Lower lobe of right lung (tissue), 2 donors: ENCODE data around the gene DPP10. TPM values are rescaled to one million over a fixed set of nuclear protein-coding genes. Genes with fewer than 3 reads are reported as not detected.
"Not testable (repeated sequence)": the region's sequence is repeated elsewhere in the genome, so short reads cannot be mapped to it uniquely, and the experiment has no call there.

Source experiments
- ATAC-seq, 2 donors: fragments of 200-7000 bp; cut with Tn5 transposase; one replicate each; pipeline ENCODE4 v1.9.1; 2020 to 2022; ENCODE audit warnings: mild to moderate bottlenecking in 2 of 2, moderate library complexity in 2 of 2
- DNase-seq: peaks from one replicate; pipeline ENCODE4 v3.0.0-alpha.2; 2020
- H3K27ac ChIP-seq: fragments of 200-600 bp; one replicate; pipeline ENCODE4 v1.8.0; 2022
- H3K27me3 ChIP-seq: fragments of 200-600 bp; one replicate; pipeline ENCODE4 v1.8.0; 2022; ENCODE audit warnings: low read depth
- H3K36me3 ChIP-seq: fragments of 200-600 bp; one replicate; pipeline ENCODE4 v1.8.0; 2022; ENCODE audit warnings: mild to moderate bottlenecking
- H3K4me1 ChIP-seq: fragments of 200-600 bp; one replicate; pipeline ENCODE4 v1.8.0; 2022
- H3K4me3 ChIP-seq: fragments of 200-600 bp; one replicate; pipeline ENCODE4 v1.8.0; 2022; ENCODE audit warnings: mild to moderate bottlenecking
- H3K9me3 ChIP-seq: fragments of 200-600 bp; one replicate; pipeline ENCODE4 v1.8.0; 2022
- CTCF ChIP-seq: fragments of 200-600 bp; IDR thresholded peaks from one replicate; pipeline ENCODE4 v1.8.0; 2022; ENCODE audit warnings: antibody characterized with exemption, mild to moderate bottlenecking
- intact Hi-C: fragments of 100-400 bp; cut with DNase I; formaldehyde crosslinking; loops from one replicate; pipeline ENCODE4 v1.11.0; 2022
- long read RNA-seq: library from polyadenylated mRNA; unstranded; transcript quantifications from one replicate; pipeline ENCODE4 v2.0.0, GENCODE V29; 2021
- total RNA-seq: library from RNA; stranded (reverse); fragmentation: NEBNext Ultra II Directional; extraction: Animal tissue kit (Norgen Biotek cat#: 25700); gene quantifications from one replicate; pipeline ENCODE4 v1.2.1, GENCODE V29; 2021
- donor health status: DM: no; HTN: yes; CAD: no; lungs with severe emphysema.

DPP10 gene
- 0.80 TPM for total RNA-seq
- long read RNA-seq, result 0 reads

GRCh38 chr2:114442510-114442909 lies at the start of gene DPP10:
Gene DPP10, plus strand, starts transcription at chr2:114442641.
- Histone ChIP-seq H3K27ac (no peak within 1 kb of the TSS), H3K36me3 (no peaks in the 10 kb centered on the region), H3K4me1 (no peaks in the 10 kb centered on the region), H3K27me3 (no peaks in the 10 kb centered on the region), H3K4me3 (no peak within 1 kb of the TSS), H3K9me3 (no peaks in the 10 kb centered on the region)
- DNase-seq (no peak), ATAC-seq (peak in 1 of 2 donors; percentile 28)
- intact Hi-C loops, result no loop called here
- TF ChIP-seq CTCF, result no peak

GRCh38 chr2:114400890-114401289 lies 41.6 kb upstream of the DPP10 start:
- intact Hi-C loops, result no loop called here
- ATAC-seq (no peak), DNase-seq (no peak)
- H3K9me3 ChIP-seq, result no peaks in the 10 kb centered on the region
- no peak overlapping the region for H3K4me3 ChIP-seq
- no peaks in the 10 kb centered on the region for H3K4me1 ChIP-seq
- H3K27ac ChIP-seq, result no peak overlapping the region
- no peak for TF ChIP-seq CTCF
- no peaks in the 10 kb centered on the region for H3K27me3 ChIP-seq
- H3K36me3 ChIP-seq, result no peaks in the 10 kb centered on the region

- no peak for TF ChIP-seq CTCF
- Histone ChIP-seq H3K27me3 (no peaks in the 10 kb centered on the region), H3K27ac (no peak overlapping the region), H3K36me3 (no peaks in the 10 kb centered on the region), H3K9me3 (no peaks in the 10 kb centered on the region), H3K4me3 (no peak overlapping the region), H3K4me1 (no peaks in the 10 kb centered on the region)
- ATAC-seq (peak; percentile 33 to 47), DNase-seq (no peak)
- intact Hi-C loops, result no loop called here
Measured at GRCh38 chr2:114405247-114406116, 37.0 kb upstream of the DPP10 start.

- no peaks in the 10 kb centered on the region for H3K9me3 ChIP-seq
- no peak for TF ChIP-seq CTCF
- no peak overlapping the region for H3K27ac ChIP-seq
Measured at GRCh38 chr2:114406347-114406746, 36.1 kb upstream of the DPP10 start.

GRCh38 chr2:114407353-114407752 lies 35.1 kb upstream of the DPP10 start:
- H3K27ac ChIP-seq, ATAC-seq, H3K9me3 ChIP-seq, H3K4me1 ChIP-seq, H3K27me3 ChIP-seq, H3K36me3 ChIP-seq, DNase-seq, intact Hi-C loops, H3K4me3 ChIP-seq: not testable (repeated sequence)

More at GRCh38 chr2:114406347-114406746, 36.1 kb upstream of the DPP10 start:
- intact Hi-C loops, result no loop called here
- DNase-seq, result no peak
- Histone ChIP-seq H3K36me3 (no peaks in the 10 kb centered on the region), H3K4me3 (no peak overlapping the region), H3K4me1 (no peaks in the 10 kb centered on the region), H3K27me3 (no peaks in the 10 kb centered on the region)
- ATAC-seq, result no peak

- Histone ChIP-seq H3K4me3 (no peak overlapping the region), H3K9me3 (no peaks in the 10 kb centered on the region), H3K27ac (no peak overlapping the region), H3K27me3 (no peaks in the 10 kb centered on the region), H3K4me1 (no peaks in the 10 kb centered on the region), H3K36me3 (no peaks in the 10 kb centered on the region)
- no peak for DNase-seq
- intact Hi-C loops, result no loop called here
- TF ChIP-seq CTCF, result no peak
- ATAC-seq, result no peak
Measured at GRCh38 chr2:114421781-114422180, 20.7 kb upstream of the DPP10 start.
